NCI-H2171 treated with DMSO at 0.1 percent for 48 hours (cell line): ENCODE results near the gene RASA3.
"Not testable (repeated sequence)": the region's sequence is repeated elsewhere in the genome, so short reads cannot be mapped to it uniquely, and the experiment has no call there.

Source experiments
- DNase-seq: peaks from one replicate; lab custom pipeline; 2025; lab: John Stamatoyannopoulos, UW

The RASA3 gene

GRCh38 chr13:114112826-114113322 lies 19.5 kb downstream of the RASA3 start:
- no peak for DNase-seq

- DNase-seq = no peak
Observed at GRCh38 chr13:114112231-114112825, 20.1 kb downstream of the RASA3 start.

DNA sequence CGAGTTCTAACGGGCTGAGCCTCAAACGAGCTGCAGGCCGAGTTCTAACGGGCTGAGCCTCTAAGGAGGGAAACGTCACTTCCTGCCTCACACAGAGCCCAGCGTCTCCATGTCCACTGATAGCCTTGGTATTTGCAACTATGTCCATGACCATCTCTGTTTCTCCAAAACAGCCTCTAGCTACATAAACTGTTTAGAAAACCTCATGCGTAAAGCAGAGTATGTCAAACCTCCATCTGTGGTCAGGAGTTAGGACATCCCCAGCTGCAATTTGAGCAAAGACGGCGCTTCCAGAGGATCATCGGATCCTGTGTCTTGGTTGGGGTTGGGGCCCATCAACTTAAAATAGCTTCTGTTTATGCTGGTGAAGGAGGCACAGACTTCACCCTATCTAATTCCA lies 20.8 kb downstream of the RASA3 start:
- DNase-seq = no peak

DNA sequence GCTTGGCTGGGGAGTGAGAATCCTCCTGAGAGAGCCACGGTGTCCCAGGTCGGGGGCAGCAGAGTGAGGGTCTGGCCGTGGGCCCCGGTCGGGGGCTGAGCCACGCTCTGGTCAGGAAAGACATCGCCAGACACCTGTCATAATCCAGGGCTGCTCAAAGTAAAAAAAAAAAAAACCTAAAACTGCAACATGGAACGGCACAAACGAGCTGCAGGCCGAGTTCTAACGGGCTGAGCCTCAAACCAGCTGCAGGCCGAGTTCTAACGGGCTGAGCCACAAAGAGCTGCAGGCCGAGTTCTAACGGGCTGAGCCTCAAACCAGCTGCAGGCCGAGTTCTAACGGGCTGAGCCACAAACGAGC lies 21.6 kb downstream of the RASA3 start:
- DNase-seq = not testable (repeated sequence)

DNA sequence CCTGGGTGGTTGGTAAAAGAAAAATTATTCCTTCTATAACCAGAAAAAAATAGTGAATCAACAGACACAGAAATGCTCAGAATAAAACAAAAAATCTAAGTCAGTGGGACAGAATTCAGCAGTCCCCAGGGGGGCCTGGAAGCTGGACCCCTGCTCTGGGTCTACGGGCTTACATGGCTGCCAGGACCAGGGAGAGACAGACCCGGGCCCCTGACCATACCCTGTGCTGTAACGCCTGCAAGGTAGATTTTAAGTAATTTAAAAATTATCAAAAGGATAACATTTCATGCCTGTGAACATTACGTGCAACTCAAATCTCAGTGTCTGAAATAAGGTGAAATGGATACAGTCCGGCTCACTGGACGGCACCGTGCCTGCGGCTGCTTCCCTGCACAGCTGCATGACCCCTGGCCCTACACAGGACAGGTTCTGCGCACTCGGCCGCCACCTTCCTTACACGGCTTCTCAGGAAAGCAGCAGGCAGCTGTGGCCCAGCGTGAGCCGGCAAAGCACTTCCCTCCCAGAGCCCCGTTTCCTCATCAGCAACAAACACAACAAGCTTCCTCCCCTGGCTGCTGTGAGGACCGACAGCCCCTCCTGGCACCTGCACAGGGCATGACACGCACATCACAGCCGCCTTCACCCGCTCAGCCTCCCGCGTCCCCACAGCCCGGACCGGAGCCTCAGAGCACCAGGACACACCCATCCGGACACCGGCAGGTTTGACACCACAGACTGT lies 22.2 kb downstream of the RASA3 start:
- DNase-seq = peak; percentile 7

DNA sequence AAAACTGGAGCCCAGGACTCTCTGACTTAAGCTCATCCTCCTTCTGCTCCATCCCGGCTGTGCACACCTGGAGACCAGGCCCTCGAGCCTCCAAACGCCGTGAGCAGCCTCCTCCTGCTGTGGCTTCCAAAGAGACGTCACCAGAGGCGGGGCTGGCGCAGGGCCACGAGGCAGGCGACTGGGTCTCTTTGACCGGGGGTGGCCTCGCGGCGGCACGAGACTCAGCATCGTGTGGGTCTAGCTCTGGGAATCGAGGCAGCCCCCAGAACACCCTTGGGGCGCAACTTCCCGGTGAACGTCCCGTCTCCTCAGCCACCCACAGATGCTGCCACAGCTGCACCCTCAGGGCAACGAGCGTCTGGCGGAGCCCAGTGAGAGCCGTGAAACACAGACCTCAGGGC lies 22.8 kb downstream of the RASA3 start:
- peak; percentile 25 for DNase-seq

GRCh38 chr13:114108894-114109293 lies 23.5 kb downstream of the RASA3 start:
- no peak for DNase-seq

GRCh38 chr13:114108141-114108761 lies 24.2 kb downstream of the RASA3 start:
- DNase-seq = no peak

GRCh38 chr13:114107686-114108081 lies 24.7 kb downstream of the RASA3 start:
- DNase-seq = no peak

DNA sequence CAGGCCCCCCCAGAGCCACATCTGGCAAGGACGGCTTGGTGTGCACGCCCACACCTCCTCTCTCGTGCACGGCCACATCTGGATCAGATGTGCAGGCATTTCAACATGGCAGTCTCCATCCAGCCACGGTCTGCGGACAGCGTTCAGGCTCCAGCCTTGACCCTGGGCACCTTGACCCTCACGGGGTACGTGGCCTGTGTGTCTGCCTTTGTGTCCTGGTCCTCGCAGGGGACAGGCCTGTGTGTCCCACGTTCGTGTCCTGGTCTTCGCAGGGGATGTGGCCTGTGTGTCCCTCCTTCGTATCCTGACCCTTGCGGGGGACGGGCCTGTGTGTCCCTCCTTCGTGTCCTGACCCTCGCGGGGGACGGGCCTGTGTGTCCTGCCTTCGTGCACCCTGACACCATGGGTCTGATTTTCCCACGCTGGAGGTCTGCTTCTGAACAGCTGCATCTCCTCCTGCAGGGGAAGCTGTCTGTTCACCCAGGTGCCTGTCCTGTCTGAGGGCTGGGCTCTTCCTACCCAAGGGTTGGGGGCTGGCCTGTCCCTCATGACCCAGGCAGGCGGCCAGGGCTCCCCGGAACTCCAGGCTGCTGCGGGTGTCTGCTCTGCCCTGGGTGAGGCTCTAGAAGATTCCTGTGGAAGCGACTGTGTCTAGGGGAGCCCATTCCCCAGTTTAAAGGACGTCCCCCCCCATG lies 25.3 kb downstream of the RASA3 start:
- no peak for DNase-seq

DNA sequence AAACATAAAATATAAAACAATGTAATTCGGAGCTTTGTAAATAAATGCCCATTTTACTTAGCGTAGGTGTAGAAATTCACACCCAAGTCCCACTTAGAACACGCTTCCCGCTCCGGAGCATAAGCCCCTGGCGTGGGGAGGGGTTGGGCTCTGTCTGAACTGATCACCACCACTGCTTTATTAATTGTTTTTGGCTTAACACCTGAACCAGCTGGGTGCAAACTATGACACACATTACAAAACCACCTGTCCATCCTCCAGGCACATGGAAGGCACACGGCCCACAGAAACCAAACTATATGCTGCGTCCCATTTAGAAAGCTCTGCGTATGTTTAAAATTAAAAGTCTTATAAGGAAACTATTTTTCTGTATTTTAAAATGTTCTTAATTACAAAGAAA lies 25.9 kb downstream of the RASA3 start:
- no peak for DNase-seq

DNA sequence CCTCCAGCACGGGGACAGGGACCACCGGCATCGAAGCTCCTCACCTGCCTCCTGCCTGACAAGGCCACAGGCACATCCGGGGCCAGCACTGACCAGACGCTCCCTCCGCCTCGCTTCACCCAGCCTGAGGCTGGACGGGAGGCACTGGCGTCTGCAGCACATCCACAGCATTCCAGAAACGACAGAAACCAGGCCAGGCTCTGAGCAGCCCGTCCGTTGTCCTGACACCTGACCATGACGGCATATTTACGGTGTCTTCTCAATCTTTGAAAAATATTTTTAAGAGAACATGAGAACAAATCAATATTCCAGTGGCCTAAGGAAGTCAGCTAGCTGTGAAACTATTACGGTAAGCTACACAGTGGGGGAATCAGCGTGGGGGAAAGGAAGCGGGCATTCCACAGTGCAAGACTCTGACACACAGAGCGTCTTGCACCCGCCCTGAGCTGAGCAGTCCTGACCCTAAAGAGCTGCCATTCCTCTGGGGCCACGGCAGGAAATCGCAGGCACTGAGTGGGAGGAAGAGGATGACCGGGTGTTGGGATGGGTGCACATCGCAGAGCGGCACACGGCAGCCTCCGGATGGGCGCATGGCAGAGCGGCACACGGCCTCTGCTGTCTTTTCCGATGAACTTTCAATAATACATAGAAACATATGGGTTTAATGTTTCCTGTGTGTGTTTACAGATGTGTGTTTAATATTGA lies 26.8 kb downstream of the RASA3 start:
- DNase-seq = no peak

DNA sequence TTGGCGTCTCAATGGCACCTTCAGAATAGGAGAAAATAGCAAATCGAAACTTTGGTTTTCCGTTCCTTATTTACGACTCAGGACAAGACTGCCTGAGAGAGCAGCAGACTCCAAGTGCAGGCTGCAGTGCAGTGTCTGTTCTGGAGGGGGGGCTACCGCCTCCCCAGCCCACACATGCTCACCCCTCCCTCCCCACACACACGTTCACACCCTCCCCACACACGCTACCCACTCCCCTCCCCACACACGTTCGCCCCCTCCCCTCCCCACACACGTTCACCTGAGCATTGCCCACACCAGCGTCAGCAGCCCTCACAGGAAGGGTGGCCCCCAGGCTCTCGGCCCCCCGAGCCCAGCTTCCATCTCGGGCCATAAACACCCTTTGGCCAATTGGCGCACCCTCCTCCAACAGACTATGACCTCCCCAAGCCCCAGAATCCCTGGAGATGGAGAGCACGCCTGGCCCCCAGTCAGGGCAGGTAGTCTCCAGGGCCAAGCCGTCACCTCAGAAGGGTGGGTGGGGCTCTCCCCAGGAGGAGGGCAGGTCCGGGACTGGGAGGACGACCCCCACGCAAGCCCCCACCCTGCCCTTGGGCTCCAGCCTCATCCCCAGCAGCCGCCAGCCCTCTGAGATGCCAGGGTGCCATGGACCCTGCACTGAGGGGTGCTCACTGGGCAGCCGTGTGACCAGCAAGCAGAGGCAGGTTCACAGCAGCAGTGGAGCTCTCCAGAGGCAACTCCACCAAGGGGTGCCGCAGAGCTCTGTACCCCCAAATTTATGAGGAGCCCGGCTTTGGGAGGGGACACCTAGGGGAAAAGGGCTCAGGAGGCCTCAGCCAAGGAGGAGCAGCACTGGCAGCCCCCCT lies 27.5 kb downstream of the RASA3 start:
- no peak for DNase-seq

- no peak for DNase-seq
Observed at GRCh38 chr13:114103801-114104654, 28.4 kb downstream of the RASA3 start.

- DNase-seq = not testable (repeated sequence)
Observed at GRCh38 chr13:114103289-114103621, 29.2 kb downstream of the RASA3 start.

- no peak for DNase-seq
Observed at GRCh38 chr13:114102521-114103288, 29.7 kb downstream of the RASA3 start.

GRCh38 chr13:114102131-114102520 lies 30.3 kb downstream of the RASA3 start:
- no peak for DNase-seq

DNA sequence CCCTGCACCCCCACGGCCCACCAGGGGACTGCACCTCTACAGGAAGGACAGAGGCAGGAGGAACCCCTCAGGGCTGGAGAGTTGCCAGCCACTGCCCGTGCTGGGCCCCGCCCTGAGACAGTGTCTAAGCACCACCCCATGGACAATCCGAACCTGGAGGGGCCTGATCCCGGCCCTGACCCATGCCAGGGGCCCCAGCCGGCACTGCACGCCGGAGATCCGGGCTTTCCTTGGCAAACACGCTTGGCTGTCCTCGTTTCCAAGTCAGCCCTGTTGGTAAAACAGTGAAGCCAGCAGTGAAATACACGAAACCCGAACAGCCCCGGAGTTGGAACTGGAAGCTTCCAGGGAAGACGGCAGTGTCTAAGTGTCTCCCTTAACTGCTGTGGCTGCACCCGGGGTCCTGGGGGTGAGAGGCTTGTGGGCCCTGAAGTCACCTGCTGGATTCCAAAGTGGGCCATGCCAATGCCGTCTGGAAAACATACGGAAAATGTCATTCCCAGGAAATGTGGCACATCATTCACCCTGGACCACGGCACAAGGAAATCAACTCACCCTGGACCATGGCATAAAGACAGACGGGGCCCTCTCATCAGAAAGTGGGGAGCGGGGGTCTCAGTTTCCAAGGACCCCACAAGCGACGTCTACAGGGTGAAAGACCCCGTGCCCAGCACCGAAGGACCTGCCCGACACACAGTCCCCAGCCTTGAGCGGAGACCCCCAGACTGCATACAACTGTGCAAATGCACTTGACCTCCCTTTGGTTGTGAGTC lies 30.9 kb downstream of the RASA3 start:
- no peak for DNase-seq
